ENCODE results near the gene VPS37B. TPM values are rescaled to one million over a fixed set of nuclear protein-coding genes. Genes with fewer than 3 reads are reported as not detected.

VPS37B gene
- total and polyA plus RNA-seq, 8 donors: 13.4 to 105 (median 47.8) TPM

GRCh38 chr12:122836027-122836921, 59.6 kb downstream of the VPS37B start:
- Histone ChIP-seq H3K4me1 (peaks cover 44 to 73% (median 56%) of the 10 kb centered on the region in 4 donors), H3K27me3 (no peaks in the 10 kb centered on the region), H3K36me3 (peaks cover 0 to 3% (median 0%) of the 10 kb centered on the region in 4 donors), H3K4me3 (peak overlapping the region; percentile 72 to 82 (median 80)), H3K27ac (peak overlapping the region; percentile 90 to 97 (median 95)), H3K9me3 (no peaks in the 10 kb centered on the region)
- intact Hi-C loops (cut with DNase I; ENCODE audit: low total_unique reads): no loop called here
- peak; percentile 78 to 81 for DNase-seq
- TF ChIP-seq POLR2A (IDR thresholded peaks at IDR 0.05) (no peak), EP300 (IDR thresholded peaks at IDR 0.05) (no peak), CTCF (IDR thresholded peaks at IDR 0.05) (no peak), POLR2AphosphoS5 (IDR thresholded peaks at IDR 0.05) (peak in 2 of 3 donors; percentile 61 to 73)
- 0 to 2% (median 1%) methylated on average over 37 to 42 of the region's 42 CpGs for WGBS, 5 donors

- peak in 1 of 2 donors; percentile 79 for DNase-seq
- Histone ChIP-seq H3K36me3 (peaks cover 0 to 3% (median 0%) of the 10 kb centered on the region in 4 donors), H3K27ac (peak overlapping the region; percentile 90 to 97 (median 95)), H3K9me3 (no peaks in the 10 kb centered on the region), H3K27me3 (no peaks in the 10 kb centered on the region), H3K4me1 (peaks cover 38 to 67% (median 50%) of the 10 kb centered on the region in 4 donors), H3K4me3 (peak overlapping the region; percentile 72 to 82 (median 80))
- WGBS, 5 donors: 0 to 2% (median 0%) methylated on average over 6 to 43 of the region's 43 CpGs; no CpG with 5 or more reads in 1 of the 5 donors
- intact Hi-C loops (cut with DNase I; ENCODE audit: low total_unique reads): no loop called here
- TF ChIP-seq POLR2A (IDR thresholded peaks at IDR 0.05): no peak
- TF ChIP-seq POLR2AphosphoS5 (IDR thresholded peaks at IDR 0.05): no peak
- TF ChIP-seq CTCF (IDR thresholded peaks at IDR 0.05): no peak
- TF ChIP-seq EP300 (IDR thresholded peaks at IDR 0.05): no peak
These were observed 60.2 kb downstream of the VPS37B start for GRCh38 chr12:122835750-122836026.

- peak within 1 kb of the TSS; percentile 72 to 82 (median 80) for H3K4me3 ChIP-seq
- intact Hi-C loops (cut with DNase I; ENCODE audit: low total_unique reads): no loop called here
- 0 to 1% (median 1%) methylated on average over 4 to 83 of the region's 85 CpGs for WGBS, 5 donors
- H3K9me3 ChIP-seq: no peaks in the 10 kb centered on the region
- H3K27me3 ChIP-seq: no peaks in the 10 kb centered on the region
- H3K4me1 ChIP-seq: peaks cover 33 to 61% (median 45%) of the 10 kb centered on the region in 4 donors
- peaks cover 0 to 3% (median 0%) of the 10 kb centered on the region in 4 donors for H3K36me3 ChIP-seq
- peak; percentile 64 to 81 for DNase-seq
- TF ChIP-seq CTCF (IDR thresholded peaks at IDR 0.05): no peak
- peak in 1 of 3 donors; percentile 60 for TF ChIP-seq POLR2AphosphoS5 (IDR thresholded peaks at IDR 0.05)
- TF ChIP-seq POLR2A (IDR thresholded peaks at IDR 0.05): no peak
- H3K27ac ChIP-seq: peak within 1 kb of the TSS; percentile 90 to 97 (median 95)
These were observed 60.8 kb downstream of the VPS37B start, which contains the start of gene HIP1R for GRCh38 chr12:122834921-122835749. HIP1R (plus strand) TSS chr12:122835457; CDS start chr12:122835551, 94 bp downstream.

Data from stomach (tissue), 9 donors.